ENCODE data around the gene CMSS1. TPM values are rescaled to one million over a fixed set of nuclear protein-coding genes. Genes with fewer than 3 reads are reported as not detected.

Gene CMSS1
- total and polyA plus RNA-seq, 2 of the 13 experiments (the other 11 are each of a cell fraction or from before 2014, with no cell fraction given): 6.4 to 48.7 TPM

DNA sequence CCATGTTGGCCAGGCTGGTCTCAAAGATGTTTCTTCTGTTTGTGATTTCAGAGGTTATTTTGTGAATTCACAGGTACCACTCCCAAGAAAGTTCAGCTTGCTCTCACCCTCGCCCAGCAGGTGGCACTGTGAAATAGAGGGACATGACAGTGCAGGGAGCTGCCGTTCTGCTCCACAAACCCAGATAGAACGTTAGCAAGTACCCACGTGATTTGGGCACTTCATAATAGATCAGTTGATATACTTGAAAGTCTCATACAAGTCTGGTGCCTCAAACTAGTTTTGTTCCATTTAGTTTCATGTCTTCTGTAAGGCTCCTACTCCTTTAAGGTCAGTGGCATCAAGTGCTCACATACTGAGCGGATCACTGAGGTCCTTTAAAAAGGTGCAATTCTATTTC, 251.2 kb downstream of the CMSS1 start (continued):
- TF ChIP-seq ZNF790 (CRISPR knock-in tag; IDR thresholded peaks at IDR 0.05; ENCODE audit: borderline replicate concordance) (no peak), ZNF781 (CRISPR knock-in tag; IDR thresholded peaks at IDR 0.05; ENCODE audit: borderline replicate concordance, not compliant biosample characterization) (peak; percentile 32), ZNF484 (CRISPR knock-in tag; IDR thresholded peaks at IDR 0.05; ENCODE audit: borderline replicate concordance, low read depth) (no peak), AHR (CRISPR knock-in tag; IDR thresholded peaks at IDR 0.05) (no peak), PRMT3 (CRISPR knock-in tag; IDR thresholded peaks at IDR 0.05; ENCODE audit: borderline replicate concordance, low read depth) (no peak), ZNF75D (CRISPR knock-in tag; IDR thresholded peaks at IDR 0.05; ENCODE audit: borderline replicate concordance) (no peak), TIGD3 (CRISPR knock-in tag; IDR thresholded peaks at IDR 0.05; ENCODE audit: borderline replicate concordance) (no peak), SP2 (CRISPR knock-in tag; IDR thresholded peaks at IDR 0.05) (no peak), MIER2 (CRISPR knock-in tag; IDR thresholded peaks at IDR 0.05) (0 out of 2 replicates have a peak, but pooled peaks have one; percentile 33), MIXL1 (CRISPR knock-in tag; IDR thresholded peaks at IDR 0.05) (peak; percentile 64; the same call in 1 of the 2 replicates), ZIK1 (CRISPR knock-in tag; IDR thresholded peaks at IDR 0.05; ENCODE audit: borderline replicate concordance, low read depth) (no peak), ZNF260 (CRISPR knock-in tag; IDR thresholded peaks at IDR 0.05; ENCODE audit: borderline replicate concordance, low read depth) (no peak), ZNF574 (CRISPR knock-in tag; IDR thresholded peaks at IDR 0.05) (peak; percentile 83)
- TF ChIP-seq, protein P1, sequence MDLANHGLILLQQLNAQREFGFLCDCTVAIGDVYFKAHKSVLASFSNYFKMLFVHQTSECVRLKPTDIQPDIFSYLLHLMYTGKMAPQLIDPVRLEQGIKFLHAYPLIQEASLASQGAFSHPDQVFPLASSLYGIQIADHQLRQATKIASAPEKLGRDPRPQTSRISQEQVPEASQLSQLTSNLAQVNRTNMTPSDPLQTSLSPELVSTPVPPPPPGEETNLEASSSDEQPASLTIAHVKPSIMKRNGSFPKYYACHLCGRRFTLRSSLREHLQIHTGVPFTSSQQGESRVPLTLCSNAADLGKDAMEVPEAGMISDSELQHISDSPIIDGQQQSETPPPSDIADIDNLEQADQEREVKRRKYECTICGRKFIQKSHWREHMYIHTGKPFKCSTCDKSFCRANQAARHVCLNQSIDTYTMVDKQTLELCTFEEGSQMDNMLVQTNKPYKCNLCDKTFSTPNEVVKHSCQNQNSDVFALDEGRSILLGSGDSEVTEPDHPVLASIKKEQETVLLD (CRISPR knock-in tag; IDR thresholded peaks at IDR 0.05; ENCODE audit: low read depth): no peak
- TF ChIP-seq, protein P2, sequence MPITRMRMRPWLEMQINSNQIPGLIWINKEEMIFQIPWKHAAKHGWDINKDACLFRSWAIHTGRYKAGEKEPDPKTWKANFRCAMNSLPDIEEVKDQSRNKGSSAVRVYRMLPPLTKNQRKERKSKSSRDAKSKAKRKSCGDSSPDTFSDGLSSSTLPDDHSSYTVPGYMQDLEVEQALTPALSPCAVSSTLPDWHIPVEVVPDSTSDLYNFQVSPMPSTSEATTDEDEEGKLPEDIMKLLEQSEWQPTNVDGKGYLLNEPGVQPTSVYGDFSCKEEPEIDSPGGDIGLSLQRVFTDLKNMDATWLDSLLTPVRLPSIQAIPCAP (CRISPR knock-in tag; IDR thresholded peaks at IDR 0.05; ENCODE audit: low read depth): no peak
- TF ChIP-seq, protein P3, sequence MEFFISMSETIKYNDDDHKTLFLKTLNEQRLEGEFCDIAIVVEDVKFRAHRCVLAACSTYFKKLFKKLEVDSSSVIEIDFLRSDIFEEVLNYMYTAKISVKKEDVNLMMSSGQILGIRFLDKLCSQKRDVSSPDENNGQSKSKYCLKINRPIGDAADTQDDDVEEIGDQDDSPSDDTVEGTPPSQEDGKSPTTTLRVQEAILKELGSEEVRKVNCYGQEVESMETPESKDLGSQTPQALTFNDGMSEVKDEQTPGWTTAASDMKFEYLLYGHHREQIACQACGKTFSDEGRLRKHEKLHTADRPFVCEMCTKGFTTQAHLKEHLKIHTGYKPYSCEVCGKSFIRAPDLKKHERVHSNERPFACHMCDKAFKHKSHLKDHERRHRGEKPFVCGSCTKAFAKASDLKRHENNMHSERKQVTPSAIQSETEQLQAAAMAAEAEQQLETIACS (CRISPR knock-in tag; IDR thresholded peaks at IDR 0.05): no peak

Data from HepG2 (cell line).